Gastroesophageal sphincter (tissue), 3 donors: ENCODE data around the gene AFDN.

Source experiments
- EP300 ChIP-seq: sonication (generic); formaldehyde crosslinking; IDR thresholded peaks from one replicate; pipeline ENCODE4 v1.6.1; 2017; ENCODE audit warnings: antibody characterized with exemption, mild to moderate bottlenecking
- TF ChIP-seq, protein P1 (sequence below), 4 experiments: fragments of 200-600 bp in 2 of 4; fragments of 450-650 bp in 2 of 4; sonication (generic) in 1 of 4; IDR thresholded peaks; one replicate each; pipeline ENCODE4 v1.5.1; 2017 to 2019; ENCODE audit warnings: antibody characterized with exemption in 4 of 4, mild to moderate bottlenecking in 2 of 4, moderate library complexity in 2 of 4

DNA sequence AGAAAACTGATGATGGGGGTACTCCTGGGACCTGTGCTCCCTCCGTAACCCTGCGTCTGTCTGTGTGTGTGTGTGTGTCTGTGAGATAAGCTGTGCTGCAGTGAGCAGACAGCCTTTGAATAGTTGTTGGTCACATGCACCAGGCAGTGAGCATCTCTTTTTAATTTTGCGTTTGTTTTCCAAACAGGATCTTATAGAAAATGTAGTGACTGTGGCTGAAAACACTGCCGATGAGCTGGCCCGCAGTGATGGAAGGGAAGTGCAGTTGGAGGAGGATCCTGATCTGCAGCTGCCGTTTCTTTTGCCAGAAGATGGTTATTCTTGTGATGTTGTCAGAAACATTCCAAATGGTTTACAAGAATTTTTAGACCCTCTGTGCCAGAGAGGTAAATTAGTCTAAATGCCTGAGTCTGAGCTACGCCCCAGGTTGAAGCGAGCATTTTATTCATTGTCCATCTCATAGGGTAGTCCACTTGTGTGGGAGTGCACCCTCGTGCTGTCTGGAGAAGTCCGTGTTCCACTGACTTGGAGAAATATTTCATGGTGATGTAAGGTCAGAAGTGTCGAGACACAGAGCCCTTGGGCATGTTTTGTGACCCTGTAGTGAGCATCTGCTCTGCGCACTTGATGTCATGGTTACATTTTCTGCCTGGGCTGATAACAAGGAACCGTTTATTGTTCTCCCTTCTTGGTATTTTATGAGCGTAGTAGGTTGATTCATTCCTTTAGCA lies 92.0 kb downstream of the AFDN start:
- TF ChIP-seq, protein P1, sequence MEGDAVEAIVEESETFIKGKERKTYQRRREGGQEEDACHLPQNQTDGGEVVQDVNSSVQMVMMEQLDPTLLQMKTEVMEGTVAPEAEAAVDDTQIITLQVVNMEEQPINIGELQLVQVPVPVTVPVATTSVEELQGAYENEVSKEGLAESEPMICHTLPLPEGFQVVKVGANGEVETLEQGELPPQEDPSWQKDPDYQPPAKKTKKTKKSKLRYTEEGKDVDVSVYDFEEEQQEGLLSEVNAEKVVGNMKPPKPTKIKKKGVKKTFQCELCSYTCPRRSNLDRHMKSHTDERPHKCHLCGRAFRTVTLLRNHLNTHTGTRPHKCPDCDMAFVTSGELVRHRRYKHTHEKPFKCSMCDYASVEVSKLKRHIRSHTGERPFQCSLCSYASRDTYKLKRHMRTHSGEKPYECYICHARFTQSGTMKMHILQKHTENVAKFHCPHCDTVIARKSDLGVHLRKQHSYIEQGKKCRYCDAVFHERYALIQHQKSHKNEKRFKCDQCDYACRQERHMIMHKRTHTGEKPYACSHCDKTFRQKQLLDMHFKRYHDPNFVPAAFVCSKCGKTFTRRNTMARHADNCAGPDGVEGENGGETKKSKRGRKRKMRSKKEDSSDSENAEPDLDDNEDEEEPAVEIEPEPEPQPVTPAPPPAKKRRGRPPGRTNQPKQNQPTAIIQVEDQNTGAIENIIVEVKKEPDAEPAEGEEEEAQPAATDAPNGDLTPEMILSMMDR (IDR thresholded peaks at IDR 0.05), result no peak
- no peak for TF ChIP-seq EP300
